K562 (cell line): ENCODE measurements around the gene CD163.

Source experiments
- EP300 ChIP-seq: IDR thresholded peaks from 2 replicates; pipeline ENCODE4 v1.6.1; 2012; ENCODE audit warnings: low read length, improper control_type of control experiment
- SP2 ChIP-seq: IDR thresholded peaks from 2 replicates; pipeline ENCODE4 v1.6.1; 2011; ENCODE audit warnings: mild to moderate bottlenecking, low read depth, low read length, moderate library complexity; ENCODE audit not compliant: poor library complexity, severe bottlenecking; ENCODE audit errors: extremely low read depth
- ZBTB33 ChIP-seq: sonication (generic); formaldehyde crosslinking; IDR thresholded peaks from 2 replicates; pipeline ENCODE4 v1.8.1; 2023; ENCODE audit warnings: mild to moderate bottlenecking, missing genetic modification reagents
- ZFX ChIP-seq: sonication (generic); formaldehyde crosslinking; IDR thresholded peaks from 2 replicates; pipeline ENCODE4 v1.8.0; 2022; ENCODE audit warnings: mild to moderate bottlenecking, missing genetic modification reagents, moderate library complexity
- ZKSCAN1 ChIP-seq: fragments of 150-350 bp; IDR thresholded peaks from 2 replicates; pipeline ENCODE4 v1.6.1; 2016; ENCODE audit warnings: low read depth, low read length

GRCh38 chr12:7472060-7472459 lies 31.5 kb downstream of the CD163 start:
- TF ChIP-seq ZBTB33 (CRISPR knock-in tag) (no peak), ZKSCAN1 (no peak), SP2 (no peak), EP300 (no peak), ZFX (CRISPR knock-in tag) (no peak)
